Fibroblast of villous mesenchyme (primary cell): ENCODE data around the gene SCRN2. TPM values are rescaled to one million over a fixed set of nuclear protein-coding genes. Genes with fewer than 3 reads are reported as not detected.
A peak's percentile ranks its signal among the peaks of the same experiment; 100 is the strongest.

Source experiments
- DNase-seq: peaks from one replicate; pipeline ENCODE4 v3.0.0-alpha.2; 2010; ENCODE audit warnings: low read depth
- H3K4me3 ChIP-seq: 2 replicates; pipeline ENCODE4 v1.5.1; 2011; ENCODE audit warnings: low read depth, mild to moderate bottlenecking, low read length
- total RNA-seq: library from RNA; depleted of rRNA; stranded (reverse); fragments of >200 nt; gene quantifications from 2 replicates; pipeline ENCODE4 v1.2.3, GENCODE V29; 2012
- TF ChIP-seq, protein P1 (sequence below): IDR thresholded peaks from 2 replicates; pipeline ENCODE4 v1.5.1; 2012; ENCODE audit warnings: low read depth, mild to moderate bottlenecking, low read length; ENCODE audit not compliant: insufficient read depth

SCRN2 gene
- total RNA-seq, 1 donor: 25.0 TPM

DNA sequence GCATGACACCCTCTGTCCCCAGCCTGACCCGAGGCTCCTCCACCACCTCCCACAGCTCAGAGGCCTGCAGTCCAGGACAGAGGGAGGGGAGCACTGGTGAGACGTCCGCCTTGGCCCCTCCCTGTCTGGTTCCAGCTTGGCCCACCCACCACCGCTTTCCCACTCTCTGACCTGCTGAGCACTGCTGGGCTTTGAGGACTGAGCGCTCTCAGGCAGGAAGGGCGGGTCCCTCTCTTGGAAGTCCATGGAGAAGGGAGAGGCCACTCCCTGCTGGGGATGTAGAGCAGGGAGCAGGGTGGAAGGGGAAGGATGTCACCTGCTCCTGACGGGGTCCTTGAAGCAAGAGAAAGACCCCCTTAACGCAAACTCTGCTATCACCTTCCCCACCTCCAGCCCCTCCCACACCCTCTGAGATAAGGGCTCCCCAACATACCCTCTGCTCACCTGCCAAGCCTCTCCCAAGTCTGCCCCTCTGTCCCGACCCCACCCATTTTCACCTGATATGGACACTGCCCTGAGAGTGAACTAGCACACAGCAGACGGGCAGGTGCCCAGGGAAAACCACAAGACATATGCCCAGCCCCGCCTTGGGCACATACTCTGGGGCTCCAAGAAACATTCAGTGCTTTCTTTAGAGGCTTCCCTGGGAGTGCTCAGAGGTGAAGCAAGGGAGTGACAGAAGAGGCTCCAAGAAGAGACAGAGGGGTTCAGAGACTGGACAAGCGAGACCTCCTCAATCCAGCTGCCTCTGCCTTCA, 20.9 kb downstream of the SCRN2 start:
- peak overlapping the region; percentile 72 for H3K4me3 ChIP-seq
- no peak for DNase-seq
- TF ChIP-seq, protein P1, sequence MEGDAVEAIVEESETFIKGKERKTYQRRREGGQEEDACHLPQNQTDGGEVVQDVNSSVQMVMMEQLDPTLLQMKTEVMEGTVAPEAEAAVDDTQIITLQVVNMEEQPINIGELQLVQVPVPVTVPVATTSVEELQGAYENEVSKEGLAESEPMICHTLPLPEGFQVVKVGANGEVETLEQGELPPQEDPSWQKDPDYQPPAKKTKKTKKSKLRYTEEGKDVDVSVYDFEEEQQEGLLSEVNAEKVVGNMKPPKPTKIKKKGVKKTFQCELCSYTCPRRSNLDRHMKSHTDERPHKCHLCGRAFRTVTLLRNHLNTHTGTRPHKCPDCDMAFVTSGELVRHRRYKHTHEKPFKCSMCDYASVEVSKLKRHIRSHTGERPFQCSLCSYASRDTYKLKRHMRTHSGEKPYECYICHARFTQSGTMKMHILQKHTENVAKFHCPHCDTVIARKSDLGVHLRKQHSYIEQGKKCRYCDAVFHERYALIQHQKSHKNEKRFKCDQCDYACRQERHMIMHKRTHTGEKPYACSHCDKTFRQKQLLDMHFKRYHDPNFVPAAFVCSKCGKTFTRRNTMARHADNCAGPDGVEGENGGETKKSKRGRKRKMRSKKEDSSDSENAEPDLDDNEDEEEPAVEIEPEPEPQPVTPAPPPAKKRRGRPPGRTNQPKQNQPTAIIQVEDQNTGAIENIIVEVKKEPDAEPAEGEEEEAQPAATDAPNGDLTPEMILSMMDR: no peak

DNA sequence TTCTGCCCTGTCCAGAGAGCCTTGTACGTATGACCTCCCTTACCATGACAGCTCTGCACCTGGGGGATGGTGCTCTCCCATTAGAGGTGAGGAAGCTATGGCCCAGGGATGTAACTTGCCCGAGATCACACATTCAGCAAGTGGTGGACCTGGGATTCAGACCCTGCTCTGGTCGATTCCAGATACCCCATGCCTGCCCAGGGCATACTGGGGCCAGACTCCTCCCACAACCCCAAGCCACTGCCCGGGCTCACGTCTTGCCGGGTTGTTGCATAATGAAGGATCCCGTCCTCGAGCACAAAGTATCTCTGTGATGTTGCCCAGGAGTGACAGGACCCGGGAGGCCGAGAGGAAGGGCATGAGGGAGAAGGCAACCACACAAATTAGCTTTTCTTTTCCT, 21.6 kb downstream of the SCRN2 start:
- no peak for DNase-seq
- H3K4me3 ChIP-seq: no peak overlapping the region
- TF ChIP-seq, protein P1: no peak

DNA sequence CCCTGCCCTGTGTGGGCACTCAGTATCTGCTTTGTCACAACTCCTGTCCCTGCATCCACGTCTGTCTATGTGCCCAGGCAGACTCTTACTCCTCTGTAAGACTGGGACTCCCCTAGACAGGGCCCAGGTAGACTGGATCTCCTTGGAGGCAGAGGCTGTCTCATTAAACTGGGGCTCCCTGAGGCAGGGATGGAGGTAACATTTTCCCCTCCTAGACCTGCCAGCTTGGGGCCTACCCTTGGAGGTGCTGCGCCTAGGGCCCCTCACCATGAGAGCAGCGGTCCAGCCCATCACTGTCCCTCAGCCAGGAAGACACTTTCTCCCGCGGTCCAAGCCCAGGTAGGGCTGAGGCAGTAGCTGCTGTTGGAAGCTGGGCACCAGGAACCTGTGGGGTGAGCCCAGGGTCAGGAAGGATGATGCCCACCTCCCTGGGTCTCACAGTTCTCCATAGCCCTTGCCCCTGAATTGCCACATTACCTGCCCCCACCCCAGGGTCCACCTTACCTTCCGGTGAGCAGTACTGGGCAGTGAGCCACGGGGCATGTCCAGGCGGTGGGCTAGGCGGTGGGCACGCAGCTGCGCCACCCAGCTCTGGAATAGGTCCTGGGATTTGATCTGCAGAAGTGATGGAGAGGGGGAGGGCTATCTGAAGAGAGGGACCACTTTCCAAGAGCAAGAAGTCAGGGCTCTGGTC, 22.9 kb downstream of the SCRN2 start:
- no peak for DNase-seq
- H3K4me3 ChIP-seq: no peak overlapping the region
- TF ChIP-seq, protein P1: no peak

DNA sequence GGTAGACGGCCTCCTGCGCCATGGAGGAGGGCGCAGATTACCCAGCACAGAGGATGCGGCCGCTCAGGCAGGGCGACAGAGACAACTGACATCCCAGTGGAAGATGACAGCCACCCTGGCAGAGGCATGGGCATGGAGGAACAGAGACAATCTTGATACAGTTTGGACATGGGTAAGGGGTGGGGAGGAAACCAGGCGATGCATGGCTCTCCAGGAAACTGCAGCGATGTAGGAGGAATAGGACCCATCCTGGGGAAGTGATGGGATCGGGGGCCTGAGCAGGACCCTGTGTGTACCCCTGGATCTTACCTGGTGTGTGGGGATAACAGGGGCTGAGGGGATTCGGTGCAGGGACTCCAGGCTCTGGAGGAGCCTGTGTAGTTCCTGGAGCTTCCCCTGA, 24.1 kb downstream of the SCRN2 start:
- no peak overlapping the region for H3K4me3 ChIP-seq
- TF ChIP-seq, protein P1: no peak
- no peak for DNase-seq

DNA sequence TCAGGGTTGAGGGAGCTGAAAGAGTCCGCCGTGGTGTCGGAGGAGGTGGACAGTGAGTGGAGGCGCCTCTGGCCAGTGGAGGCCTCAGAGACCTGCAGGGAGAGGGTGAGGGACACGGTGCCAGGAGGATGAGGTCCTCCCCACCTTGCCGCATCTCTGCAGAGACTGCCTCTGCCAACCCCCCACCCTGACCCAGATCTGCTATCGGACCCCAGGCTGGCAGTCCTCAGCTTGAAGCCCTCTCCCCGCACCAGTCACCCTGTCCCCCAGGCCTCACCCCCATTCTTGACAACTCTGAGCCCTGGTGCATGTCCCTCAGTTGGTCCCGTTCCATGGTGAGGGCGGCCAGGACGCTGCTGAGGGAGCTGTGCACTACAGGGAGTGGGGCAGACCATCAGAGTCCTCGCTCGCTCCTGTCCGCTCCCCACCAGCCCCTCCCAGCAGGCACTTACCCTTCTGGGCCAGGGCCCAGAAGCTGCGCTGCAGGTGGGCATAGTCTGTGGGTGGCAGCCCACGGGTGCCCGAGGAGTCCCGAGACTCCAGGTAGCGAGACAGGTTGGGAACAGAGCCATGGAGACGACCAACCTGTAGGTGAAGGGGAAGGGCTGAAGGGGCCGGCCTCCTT, 24.9 kb downstream of the SCRN2 start:
- DNase-seq: no peak

DNA sequence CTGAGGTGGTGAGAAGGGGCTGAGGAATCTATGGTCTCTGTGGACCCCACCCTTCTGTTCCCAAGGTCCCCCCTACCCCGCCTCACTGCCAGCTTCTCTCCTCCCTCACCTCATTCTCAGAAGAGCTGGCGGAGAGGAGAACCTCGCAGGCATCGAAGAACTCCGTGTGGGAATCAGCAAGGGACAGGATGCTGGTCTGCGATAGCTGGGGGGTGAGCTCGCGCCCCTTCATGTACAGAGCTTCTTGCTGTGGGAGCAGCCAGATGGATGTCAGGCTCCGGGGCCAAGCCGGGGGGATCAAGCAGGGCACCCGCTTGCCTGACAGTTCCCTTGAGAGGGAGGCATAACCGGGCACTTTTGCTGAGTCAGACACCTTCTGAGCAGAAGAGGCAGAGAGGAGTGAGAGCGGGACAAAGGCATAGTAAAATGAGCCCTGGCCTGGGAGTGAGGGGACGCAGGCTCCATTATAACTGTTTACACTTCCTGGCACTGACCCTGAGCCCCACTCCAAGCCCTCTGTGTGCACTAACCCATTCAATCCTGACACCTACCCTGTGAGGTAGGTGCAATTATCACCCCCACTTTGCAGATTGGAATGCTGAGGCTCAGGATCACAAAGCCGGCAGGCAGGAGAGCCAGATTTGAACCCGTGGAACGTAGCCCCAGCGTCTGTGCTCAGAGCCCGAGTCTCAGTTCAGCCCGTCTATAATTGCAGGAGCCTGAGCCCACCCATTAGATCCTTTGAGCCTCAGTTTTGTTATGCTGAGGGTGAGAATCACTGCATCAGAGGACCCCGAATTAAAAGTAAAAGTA, 25.8 kb downstream of the SCRN2 start:
- DNase-seq: no peak
- TF ChIP-seq, protein P1: no peak
- no peak overlapping the region for H3K4me3 ChIP-seq

More for the DNA sequence above, 24.9 kb downstream of the SCRN2 start:
- TF ChIP-seq, protein P1: no peak
- no peak overlapping the region for H3K4me3 ChIP-seq
